HS-27A (cell line): Measurements from ENCODE around the gene EPB41L1.

Source experiments
- DNase-seq: peaks from one replicate; pipeline ENCODE4 v3.0.0-alpha.2; 2012; ENCODE audit warnings: low read depth, missing footprints

The EPB41L1 gene

GRCh38 chr20:36193977-36194712 lies 39.6 kb downstream of the EPB41L1 start:
- DNase-seq: no peak

- DNase-seq: no peak
Measured at GRCh38 chr20:36196676-36197075, 42.1 kb downstream of the EPB41L1 start.

DNA sequence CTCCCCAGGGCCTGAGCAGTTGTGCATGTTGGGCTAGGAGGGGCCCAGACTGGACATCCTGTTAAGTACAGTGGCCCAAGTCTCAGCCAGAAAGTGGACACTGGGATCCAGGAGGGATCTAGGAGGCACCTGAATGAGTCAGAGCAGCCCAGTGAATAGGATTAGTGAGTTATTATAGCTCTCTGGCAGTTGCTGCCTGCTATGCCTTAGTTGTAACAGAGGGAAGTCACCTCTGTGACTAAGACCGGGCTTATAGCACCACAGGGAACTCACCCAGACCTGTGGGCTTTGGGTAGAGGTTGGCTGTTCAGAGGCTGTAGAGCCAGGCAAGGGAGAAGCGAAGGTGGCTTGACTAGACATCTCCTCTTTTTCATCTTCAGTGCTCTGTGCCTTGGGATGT lies 42.7 kb downstream of the EPB41L1 start:
- no peak for DNase-seq

DNA sequence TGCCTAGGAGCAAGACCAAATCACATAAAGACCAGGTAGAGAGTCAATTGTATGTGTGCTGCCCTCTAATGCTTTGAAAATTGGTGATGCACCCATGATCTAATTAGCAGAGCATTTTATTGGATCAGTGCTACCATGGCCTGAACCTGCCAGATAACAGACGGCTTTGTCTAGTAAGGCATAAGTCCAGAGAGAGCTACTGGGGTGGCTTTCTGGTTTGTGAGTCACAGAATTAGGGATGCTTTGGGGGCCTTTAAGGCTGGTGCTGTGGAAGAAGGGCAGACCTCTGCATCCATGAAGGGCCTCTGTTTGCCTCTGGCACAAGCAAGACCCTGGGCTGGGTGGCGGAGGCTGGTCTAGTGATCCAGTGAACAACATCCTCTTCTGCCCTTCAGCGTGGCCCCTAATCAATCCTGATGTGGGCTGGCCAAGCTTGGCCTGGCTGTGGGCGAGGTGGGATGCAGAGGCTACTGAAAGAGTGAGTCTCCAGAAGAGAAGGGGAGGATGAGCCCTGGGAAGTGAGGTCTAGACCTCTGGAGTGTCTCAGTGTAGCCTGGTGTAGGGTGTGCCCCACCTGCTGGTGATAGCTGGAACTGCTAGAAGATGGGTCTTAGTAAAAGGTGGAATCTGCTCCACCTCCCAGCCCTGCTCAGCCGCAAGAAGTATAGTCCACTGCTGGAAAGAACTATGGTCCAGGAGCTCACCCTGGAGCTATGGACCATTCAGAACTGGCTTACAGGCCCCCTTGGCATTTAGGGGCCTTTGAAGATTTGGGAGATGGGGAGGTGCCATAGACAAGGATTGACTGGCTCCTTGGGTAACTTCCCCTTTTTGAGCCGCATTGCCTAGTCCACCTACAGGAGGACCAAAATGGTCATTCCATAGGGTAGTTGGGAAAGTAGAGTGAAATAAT lies 45.1 kb downstream of the EPB41L1 start:
- DNase-seq: peak; percentile 43

DNA sequence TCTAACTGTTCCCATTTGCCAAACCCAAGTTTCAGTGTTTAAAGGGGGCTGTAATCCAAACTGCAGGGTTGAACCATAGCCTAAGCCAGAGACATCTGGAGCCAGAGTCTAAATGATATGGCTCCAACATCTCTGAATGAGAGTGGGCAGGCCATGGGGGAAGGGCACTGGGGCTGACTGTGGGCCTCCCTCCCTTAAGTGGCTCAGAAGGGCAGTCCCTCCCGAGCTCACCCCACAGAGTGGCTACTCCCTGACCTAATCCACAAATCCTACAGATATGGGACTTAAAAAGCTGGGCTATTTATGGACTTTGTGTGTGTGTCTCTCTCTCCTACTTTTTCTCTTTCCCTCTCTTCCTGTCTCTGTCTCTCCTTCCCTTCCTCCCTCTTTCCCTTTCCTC lies 45.9 kb downstream of the EPB41L1 start:
- no peak for DNase-seq

GRCh38 chr20:36201198-36201597 lies 46.7 kb downstream of the EPB41L1 start:
- no peak for DNase-seq

DNA sequence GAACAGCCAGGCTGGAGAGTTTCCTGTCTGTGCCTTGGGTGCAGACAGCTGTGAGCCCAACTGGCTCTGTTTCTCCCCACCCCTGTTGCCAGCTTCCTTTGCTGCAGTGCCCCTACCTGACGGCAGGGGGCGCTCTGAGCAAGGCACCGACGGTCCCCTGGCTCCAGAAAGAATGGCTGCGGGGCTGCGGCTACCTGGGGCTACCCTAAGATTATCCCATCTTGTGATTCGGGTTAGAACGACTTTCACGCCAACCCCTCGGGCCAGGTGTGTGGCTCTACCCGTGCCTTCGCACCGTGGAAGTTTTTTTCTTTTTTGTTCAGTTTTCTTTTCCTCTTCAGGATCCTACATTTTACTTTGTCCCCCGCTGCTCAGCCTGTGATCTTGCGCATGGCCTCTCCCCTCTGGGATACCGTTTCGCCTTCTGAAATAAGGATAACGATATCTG lies 48.4 kb downstream of the EPB41L1 start:
- DNase-seq: no peak

DNA sequence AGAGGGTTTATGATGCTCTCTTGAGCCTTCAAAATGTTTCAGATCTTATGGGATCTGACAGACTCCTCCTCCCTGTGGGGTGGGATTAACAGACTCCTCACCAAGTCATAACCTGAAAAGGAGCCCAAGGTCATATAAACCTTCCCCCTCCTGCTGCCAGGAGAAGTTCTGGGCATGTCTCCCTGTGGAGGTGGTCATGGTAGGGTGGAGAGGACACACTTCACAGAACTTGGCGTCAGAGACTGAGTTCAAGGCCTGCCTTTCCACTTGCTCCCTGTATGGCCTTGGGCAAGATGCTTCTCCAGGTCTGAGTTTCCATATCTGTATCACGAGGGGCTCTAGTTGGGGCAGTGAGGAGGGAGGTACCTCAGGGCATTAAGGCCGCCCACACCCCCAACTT lies 49.3 kb downstream of the EPB41L1 start:
- DNase-seq: no peak

DNA sequence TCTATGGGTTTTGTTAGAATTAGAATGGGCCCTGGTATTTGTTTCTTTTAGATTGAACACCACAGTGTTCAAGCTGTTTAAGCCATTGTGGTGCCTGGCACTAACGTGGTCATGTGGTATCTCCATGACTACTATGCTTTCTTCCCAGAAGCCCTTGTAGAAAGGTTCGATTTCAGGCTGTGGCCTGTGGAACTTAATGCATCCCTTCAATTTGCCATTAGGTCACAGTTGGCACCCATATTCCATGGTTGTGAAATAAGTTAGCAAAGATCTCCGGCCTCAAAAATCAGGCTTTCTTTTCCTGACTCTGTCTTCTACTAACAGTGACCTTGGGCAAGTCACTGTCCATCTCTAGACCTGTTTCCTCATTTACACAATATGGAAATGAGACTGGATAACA lies 50.5 kb downstream of the EPB41L1 start:
- DNase-seq: no peak

- no peak for DNase-seq
Measured at GRCh38 chr20:36206068-36206467, 51.5 kb downstream of the EPB41L1 start.

- DNase-seq: no peak
Measured at GRCh38 chr20:36206641-36207040, 52.1 kb downstream of the EPB41L1 start.

DNA sequence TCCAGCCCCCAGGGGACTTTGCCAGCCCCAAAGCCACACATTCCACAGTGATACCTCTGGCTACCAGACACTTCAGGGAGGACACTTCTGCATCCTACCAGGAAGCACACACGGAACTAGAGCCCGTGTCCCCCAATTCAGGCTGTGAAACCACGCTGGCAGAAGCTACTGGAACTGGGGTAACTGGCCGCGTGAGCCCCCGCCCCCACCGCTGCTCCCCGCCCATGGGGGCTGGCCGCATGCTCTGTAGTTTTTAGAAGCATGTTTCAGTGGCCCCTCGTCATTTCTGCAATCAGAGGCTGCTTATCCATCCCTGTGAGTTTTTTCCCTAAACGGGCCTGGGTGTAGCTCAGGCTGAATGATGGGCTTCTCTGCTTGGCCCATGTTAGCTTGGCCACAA lies 53.1 kb downstream of the EPB41L1 start:
- no peak for DNase-seq

DNA sequence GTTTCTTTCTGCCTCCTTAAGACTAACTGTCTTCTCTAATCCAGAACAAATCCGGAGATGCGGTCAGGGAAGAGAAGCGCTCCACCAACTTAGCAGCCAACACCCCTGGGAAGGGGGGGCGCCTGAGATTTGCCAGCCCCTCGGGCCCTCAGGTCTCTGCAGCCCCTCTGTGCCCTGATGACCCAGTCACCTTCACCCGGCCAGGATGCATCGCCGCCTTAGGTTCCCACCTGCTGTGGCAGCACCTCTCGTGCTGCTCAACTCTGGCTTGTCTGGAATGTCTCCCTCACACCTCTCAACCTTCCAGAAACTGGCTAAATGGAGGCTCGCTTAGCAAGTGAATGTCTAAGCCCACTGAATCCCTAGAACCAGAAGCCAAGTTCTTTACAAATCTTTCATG lies 53.7 kb downstream of the EPB41L1 start:
- no peak for DNase-seq

- DNase-seq: no peak
Measured at GRCh38 chr20:36210436-36211021, 56.0 kb downstream of the EPB41L1 start.

DNA sequence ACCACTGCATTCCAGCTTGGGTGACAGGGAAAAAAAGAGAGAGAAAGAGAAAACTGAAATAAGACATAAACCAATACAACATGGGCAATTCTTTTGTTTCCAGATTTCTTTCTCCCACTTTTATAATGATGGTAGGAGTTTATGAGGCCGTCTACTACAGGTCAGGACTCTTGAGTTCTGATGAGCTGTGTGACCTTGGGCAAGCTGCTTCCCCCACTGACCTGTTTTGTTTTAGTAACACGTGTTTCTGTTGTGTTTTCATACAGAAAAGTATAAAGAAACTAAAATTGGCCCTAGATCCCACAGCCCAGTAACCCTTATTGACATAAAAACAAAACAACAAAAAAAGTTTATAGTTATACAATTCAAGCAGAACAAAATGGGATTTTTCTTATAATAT lies 58.8 kb downstream of the EPB41L1 start:
- DNase-seq: no peak

GRCh38 chr20:36214684-36215256 lies 60.2 kb downstream of the EPB41L1 start:
- no peak for DNase-seq

GRCh38 chr20:36215778-36216177 lies 61.2 kb downstream of the EPB41L1 start:
- no peak for DNase-seq

GRCh38 chr20:36216314-36217025 lies 61.9 kb downstream of the EPB41L1 start:
- no peak for DNase-seq

DNA sequence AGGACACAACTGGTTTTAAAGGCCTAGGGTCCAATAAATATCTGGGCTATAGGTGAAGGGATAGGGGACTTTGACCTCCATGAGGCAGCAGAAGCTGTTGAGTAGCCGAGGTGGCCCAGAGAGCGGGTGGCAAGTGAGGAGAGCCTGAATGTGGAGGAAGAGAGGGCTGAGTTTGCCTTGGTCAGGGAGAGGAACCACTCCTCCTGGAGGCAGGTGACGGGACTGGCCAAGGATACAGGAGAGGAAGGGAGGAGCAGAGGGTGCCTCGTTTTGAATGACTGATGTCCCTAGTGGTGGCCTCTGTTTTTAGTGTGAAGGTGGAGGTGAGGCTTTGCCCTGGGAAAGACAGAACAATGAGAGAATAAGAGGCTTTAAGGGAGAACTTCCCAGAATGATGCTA lies 62.7 kb downstream of the EPB41L1 start:
- no peak for DNase-seq

GRCh38 chr20:36218380-36219064 lies 64.0 kb downstream of the EPB41L1 start:
- DNase-seq: no peak

DNA sequence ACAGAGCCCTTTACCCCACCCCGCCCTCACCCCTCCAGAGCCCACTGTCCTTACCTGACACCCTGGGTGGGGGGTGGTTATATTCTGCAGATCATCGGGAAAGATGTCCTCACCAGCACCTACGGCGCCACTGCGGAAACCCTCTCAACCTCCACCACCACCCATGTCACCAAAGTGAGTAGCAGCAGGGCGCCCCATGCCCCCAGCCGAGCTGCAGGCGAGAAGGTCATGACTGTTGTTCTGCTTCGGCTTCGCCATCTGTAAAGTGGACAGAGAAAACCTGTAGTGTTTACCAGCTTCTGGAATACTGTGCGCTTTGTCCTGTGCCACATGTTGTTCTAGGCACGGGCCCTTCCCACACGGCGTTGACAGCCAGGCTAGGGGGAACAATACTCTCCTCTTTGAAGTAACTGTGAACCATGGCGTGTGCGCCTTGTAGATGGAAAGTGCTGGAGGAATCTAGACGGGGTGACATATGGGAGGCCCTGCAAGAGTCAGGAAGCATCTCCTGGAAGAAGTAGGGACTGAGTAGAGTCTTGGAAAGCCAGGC lies 65.2 kb downstream of the EPB41L1 start:
- no peak for DNase-seq
